Inferior parietal cortex (tissue), 1 donor: ENCODE measurements around the gene CCT5.
"Not testable (repeated sequence)": the region's sequence is repeated elsewhere in the genome, so short reads cannot be mapped to it uniquely, and the experiment has no call there.

Experiments
- DNase-seq: peaks from one replicate; pipeline ENCODE4 v3.0.0-alpha.2; 2016; ENCODE audit errors: extremely low spot score

CCT5 gene

DNA sequence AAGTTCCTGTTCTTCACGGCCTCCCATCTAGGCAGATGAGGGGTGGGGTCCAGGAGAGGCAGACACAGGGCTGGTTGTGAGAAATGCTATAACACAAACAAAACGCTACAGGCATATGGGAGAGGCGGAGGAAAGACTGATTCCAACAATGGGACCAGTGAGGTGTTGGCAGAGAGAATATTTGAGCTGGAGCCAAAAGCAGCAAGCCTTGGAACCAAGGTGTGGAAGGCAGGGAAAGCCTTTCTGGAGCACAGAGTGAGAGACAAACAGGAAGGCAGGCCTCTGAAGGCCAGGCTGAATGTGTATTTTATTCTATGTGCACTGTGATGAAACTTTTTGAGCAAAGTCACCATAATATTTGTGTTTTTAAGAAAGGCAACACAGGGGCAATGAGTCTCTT, 3.3 kb upstream of the CCT5 start:
- DNase-seq: no peak

DNA sequence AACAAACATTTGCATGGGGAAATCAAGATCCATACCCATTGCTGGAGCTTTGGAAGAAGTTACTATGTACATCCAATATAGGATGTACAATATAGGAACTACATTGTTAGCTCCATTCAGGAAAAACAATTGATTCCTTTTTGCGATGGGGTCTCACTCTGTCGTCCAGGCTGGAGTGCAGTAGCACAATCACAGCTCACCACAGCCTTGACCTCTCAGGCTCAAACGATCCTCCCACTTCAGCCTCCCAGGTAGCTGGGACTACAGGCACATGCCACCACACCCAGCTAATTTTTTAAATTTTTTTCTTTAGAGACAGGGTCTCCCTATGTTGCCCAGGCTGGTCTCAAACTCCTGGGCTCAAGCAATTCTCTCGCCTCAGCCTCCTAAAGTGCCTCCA, 2.9 kb upstream of the CCT5 start:
- not testable (repeated sequence) for DNase-seq

DNA sequence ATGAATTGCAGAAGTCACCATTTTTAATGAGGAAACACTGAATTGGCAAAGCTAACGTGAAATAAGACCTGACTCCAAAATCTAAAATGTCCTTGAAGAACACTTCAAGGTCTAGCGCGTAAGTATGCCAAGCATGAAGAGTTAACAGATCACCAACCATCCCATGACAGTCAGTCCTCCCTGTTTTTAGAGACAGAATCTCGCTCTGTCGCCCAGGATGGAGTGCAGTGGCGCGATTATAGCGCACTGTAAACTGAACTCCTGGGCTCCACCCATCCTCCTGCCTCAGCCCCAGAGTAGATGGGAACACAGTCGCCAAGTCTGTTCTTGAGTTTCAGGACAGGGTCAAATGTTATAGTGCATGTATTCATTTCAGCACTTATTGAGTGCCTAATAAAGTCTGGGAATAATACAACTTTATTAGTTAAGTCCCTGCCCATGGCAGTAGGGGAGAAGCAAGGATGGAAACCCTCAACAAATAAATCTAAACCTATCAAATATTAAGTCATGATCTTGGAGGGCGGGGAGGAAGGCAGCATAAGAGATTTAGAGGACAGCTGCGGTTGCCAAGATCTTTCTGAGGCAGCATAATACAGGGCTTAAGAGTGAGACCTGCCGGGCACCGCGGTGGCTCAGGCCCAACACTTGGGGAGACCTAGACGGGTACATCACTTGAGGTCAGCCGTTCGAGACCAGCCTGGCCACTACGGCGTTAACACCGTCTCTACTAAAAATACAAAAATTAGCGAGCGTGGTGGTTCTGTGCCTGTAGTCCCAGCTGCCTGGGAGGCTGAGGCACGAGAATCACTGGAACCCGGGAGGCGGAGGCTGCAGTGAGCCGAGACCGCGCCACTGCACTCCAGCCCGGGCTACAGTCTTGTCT, 1.5 kb upstream of the CCT5 start:
- no peak for DNase-seq

DNA sequence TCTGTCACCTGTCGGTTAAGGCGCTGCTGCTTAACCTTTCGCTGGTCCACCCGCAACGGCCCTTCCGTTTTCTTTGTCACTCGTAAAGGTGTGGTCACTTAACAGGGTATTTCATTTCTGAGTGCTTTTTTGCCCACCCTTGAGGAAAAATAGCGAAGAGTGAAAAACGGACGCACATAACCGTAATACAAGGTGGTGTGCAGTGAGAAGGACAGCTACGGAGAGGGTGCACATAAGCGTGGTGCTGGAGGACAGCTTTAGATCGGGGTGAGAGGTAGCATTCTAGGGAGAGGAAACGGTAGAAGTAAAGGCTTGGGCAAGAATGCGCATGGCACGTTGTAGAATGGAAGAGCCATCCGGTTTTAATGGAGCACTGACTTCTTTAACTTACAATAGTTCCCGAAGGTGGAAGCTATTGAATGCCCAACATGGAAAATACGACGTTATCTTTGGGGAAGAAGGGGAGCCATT, 761 bp downstream of the CCT5 start:
- no peak for DNase-seq

DNA sequence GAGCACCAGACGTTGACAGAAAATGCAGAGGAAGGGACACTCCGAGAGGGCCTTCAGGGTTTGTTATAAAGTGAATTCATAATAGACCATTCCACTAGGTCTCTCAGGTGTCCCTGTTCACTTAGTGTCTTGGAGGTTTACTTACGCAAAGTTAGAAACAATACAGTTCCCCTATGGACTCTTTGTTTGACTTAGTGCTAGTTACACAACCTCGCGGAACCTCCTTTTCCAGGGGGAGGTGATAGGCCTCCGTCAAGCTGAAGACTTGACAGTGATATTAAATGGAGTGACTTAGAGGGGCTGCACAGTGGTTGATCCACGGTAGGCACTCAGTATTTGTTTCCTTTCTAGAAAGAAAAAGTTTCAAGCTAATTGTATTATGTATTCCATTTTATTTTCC, 1.3 kb downstream of the CCT5 start:
- DNase-seq: no peak

DNA sequence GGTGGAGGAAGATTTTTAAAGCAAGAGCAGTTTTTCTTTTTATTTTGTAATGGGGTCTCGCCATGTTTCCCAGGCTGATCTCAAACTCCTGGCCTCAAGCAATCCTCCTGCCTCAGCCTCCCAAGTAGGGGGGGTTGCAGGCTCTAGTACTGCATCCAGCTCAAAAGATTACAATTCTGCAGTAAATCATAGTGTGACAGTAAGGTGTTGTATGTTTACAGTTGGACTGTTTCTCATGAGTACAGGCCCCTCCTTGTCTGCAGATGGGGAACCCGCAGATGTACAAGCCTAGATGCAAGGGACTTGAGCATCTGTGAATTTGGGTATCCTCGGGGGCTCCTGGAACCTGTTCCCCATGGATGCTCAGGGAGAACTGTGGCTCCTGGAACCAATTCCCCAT, 3.3 kb downstream of the CCT5 start:
- no peak for DNase-seq

DNA sequence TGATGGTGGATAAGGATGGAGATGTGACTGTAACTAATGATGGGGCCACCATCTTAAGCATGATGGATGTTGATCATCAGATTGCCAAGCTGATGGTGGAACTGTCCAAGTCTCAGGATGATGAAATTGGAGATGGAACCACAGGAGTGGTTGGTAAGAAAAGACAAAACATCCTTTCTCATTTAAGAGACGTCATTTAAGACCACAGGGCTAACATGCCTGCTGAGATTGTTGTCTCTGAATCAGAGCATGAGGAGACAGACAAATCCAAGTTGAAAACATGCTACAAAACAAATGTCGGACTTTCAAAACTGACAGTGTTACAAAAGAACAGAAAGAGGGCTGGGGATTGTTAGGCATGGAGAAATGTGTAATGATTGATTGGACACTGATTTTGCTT, 4.6 kb downstream of the CCT5 start:
- no peak for DNase-seq

DNA sequence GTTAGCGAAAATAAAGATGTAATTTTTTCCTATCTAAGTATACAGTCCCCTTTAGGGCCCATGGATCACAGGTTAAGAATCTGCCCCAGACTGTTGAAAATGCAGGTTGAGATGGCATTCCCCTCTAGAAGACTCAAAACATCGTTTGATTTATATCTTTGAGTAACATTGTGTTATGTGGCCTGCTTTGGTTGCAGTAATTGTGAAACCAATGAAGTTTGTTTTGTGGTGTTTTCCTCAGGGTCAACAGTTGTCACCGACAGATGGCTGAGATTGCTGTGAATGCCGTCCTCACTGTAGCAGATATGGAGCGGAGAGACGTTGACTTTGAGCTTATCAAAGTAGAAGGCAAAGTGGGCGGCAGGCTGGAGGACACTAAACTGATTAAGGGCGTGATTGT, 7.8 kb downstream of the CCT5 start:
- DNase-seq: no peak

DNA sequence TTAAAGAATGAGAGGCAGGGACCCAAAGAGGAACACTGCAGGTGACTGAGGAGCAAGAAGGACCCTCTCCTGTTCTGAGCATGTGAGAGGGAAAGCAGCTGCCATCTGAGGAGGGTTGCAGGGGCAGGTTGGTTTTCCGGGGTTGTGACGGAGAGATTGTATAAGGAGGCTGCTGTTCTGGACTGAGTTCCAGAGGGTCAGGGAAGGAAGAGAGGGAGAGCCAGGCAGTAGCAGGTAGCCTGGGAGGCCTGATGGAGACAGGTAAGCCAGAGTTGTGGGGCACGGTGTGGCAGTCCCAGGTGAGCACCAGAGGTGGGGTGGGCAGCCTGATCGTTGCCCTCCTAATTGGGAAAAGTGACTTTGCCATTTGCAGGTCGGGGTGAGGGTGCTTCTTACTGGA, 9.8 kb downstream of the CCT5 start:
- DNase-seq: no peak

DNA sequence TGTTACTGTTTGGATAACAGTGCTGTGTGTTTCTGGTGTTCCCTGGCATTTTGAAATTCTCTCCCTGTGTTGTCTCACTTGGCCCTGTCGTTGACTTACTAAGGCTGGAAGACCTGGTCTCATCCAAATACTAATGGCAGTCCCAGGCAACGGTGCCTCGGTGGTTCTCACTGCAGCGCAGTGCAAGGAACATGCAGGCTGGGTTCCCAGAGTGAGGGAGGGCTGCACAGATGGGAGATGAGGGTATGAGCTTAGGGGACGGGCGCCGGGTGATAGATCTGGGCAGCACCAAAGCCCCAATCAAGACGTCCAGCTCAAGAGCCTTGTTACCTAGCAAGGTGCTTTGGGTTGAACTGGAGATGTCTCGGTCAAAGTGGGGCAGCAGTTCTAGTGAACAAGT, 11.0 kb downstream of the CCT5 start:
- DNase-seq: no peak

DNA sequence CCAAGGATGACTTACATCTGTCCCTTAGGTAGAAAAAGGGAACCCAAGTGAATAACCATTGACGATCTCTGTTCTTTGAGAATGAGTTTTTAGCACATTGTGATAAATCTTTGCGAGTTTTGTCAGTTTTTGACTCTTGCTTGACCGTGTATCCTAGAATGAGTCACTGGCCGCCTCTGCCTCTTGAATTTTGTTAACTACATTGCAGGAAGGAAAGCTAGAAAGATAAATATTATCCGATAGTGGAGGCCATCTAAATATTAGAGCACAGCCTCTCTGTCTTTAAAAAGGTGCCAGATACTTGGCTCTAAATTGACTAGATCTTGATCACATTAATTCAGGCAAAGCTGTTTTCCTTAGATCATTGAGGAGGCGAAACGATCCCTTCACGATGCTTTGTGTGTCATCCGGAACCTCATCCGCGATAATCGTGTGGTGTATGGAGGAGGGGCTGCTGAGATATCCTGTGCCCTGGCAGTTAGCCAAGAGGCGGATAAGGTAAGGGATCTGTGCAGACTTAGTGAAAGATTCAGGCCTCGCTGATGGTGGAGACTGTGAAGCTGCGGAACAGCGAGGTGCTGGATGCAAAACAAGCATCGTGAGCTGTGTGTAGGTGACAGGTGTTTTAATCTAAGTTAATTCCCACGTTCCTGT, 12.2 kb downstream of the CCT5 start:
- DNase-seq: no peak

DNA sequence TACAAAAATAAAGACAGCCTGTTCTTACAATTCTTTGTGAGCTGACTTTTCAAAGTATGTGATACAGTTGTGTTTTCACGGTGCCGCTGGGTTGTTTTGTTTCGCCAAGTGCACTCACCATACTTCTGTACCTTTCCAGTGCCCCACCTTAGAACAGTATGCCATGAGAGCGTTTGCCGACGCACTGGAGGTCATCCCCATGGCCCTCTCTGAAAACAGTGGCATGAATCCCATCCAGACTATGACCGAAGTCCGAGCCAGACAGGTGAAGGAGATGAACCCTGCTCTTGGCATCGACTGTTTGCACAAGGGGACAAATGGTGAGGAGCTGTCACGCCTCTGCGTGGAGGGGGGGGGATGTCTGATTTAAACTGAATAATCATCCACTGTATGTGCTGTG, 12.9 kb downstream of the CCT5 start:
- no peak for DNase-seq

DNA sequence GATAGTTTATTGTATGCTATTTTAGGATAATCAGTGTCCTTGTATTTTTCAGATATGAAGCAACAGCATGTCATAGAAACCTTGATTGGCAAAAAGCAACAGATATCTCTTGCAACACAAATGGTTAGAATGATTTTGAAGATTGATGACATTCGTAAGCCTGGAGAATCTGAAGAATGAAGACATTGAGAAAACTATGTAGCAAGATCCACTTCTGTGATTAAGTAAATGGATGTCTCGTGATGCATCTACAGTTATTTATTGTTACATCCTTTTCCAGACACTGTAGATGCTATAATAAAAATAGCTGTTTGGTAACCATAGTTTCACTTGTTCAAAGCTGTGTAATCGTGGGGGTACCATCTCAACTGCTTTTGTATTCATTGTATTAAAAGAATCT, 14.5 kb downstream of the CCT5 start:
- no peak for DNase-seq

DNA sequence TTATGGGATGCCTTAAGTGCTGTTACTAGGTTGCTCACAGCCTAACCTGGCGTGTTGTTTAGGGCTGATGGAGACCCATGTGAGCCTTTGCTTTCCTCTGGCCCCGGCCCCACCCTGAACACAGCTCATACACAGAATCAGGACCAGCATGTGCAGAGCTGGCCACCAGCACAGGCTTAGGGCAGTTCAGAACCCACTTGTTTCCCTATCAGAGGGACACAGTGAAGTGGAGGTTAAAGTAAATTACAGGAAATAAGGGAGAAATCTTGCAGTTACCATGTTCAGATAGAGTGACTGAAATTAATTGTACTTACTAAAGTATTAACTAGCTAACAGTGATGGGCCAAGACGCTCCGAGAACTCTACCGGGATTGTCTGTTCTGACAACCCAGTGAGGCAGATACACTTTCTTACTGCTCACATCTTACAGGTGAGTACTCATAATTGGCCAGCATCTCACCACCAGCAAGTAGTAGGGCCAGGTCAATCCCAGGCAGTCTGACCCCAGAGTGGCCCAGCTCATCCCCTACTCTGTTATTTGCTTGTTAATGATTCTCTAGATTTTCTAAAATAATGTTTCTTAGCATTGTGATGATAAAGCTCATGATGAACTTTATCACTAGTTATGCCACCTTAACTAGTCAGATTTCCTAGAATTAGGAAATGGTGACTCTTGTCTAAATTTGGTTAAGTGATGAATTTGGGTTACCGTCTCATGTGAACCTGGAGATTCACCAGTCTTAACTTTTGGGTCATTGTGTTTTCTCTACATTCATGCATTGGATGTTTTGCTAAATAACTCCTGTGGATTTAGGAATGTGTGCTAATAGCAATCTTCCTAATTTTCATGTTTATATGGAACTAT, 15.4 kb downstream of the CCT5 start:
- DNase-seq: no peak

DNA sequence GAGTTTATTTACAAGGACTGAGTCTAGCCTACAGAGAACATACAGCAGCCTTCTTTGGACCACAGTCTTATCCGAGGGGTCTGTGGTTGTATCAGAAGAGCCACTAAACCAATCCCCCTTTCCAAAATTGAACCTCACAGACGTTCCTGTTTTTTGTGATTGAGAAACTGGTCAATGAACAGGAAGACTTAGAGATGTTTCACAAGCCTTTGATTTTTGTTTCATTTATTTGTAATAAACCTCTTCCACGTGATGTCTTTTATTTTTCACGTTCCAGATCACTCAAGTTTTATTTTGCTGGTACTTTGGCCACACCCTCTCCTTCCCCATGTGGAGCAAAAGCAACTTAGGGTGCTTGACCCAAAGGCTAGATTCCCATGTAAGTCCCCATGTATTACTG, 16.1 kb downstream of the CCT5 start:
- no peak for DNase-seq

DNA sequence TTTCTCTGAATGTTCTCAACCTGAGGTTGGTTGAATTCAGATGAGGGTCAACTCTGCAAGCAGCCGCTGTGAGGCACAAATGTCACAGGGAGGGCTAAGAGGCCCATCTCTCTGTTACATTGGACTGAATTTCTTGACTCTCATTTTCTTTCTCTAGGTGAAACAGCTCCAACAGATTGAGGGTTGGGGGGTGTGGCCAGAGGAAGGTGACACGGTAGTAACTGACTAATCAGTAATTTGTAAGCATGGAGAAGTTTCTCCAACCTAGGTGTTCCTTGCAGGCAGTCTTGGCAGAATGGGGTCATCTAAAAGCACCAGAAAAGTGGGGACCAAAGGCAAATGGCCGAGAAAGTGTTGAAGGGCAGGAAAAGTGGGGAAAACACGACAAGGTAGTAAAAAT, 16.8 kb downstream of the CCT5 start:
- no peak for DNase-seq

DNA sequence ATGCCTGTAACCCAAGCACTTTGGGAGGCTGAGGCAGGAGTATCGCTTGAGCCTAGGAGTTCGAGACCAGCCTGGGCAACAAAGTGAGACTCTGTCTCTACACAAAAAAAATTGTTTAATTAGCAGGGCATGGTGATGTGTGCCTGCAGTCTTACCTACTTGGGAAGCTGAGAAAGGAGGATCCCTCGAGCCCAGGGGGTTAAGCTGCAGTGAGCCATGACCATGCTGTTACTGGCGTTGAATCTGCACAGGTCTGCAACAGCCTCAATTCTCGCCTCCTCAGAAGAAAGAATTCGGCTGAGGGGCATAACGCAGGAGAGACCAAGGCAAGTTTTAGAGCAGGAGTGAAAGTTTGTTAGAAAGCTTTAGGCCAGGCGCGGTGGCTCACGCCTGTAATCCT, 18.0 kb downstream of the CCT5 start:
- no peak for DNase-seq

DNA sequence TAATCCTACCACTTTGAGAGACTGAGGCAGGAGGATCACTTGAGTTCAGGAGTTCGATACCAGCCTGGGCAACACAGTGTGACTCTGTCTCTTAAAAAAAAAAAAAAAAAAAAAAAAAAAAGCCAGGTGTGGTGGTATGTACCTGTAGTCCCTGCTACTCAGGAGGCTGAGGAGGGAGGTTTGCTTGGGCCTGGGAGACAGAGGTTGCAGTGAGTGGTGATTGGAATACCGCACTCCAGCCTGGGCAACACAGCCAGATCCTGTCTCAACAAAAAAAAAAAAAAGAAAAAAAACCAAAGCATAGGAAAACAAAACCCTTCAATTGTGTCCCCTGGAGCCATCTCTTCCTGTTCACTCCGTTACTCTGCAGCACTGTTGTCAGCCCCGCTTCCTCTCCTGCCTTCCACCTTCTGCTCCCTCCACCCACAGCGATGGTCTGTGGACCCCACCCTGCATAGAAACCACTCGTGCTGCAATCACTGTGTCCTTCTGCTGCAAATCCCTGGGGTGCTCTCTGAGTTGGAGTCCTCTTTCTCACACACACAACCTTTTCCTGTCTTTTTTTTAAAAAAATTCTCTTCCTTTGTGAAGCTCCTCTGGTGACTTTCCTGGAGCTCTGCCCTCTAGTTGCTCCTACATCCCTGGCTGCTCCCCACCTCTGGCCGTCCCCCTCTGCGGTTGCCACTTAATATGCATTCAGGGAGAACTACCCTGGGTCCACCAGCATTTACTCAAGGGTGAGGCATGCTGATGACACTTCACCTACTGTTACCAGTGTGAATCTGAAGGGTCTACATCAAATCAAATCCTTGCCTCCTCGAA, 22.2 kb downstream of the CCT5 start:
- no peak for DNase-seq

DNA sequence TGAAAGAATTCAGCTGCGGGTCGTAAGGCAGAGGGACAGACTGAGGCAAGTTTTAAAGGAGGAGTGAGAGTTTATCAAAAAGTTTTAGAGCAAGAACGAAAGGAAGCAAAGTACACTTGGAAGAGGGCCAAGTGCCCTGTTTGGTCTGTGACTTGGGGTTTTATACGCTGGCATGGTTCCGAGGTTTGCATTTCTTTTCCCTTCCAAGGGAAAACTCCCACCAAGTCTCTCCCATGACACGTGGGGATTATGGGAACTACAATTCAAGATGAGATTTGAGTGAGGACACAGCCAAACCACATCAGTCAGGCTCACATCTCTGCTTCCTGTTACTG, 22.8 kb downstream of the CCT5 start:
- DNase-seq: not testable (repeated sequence)

DNA sequence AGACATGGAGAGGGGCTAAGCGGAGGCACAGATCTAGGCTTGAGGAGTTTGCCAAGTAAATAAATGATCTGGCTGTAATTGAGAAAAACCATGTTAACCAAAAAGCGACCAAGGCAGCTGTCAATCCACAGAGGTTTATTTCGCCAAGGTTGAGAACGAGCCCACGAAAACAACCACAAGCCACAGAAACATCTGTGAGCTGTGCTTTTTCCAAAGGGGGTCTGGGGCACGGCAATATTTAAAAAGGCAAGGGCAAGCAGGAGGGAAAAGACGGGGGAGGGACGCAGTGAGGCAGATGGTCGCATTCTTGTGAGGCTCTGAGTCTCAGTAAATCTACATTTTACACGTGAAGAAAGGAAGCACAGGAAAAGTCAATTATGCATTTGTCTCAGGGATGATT, 25.4 kb downstream of the CCT5 start:
- no peak for DNase-seq

DNA sequence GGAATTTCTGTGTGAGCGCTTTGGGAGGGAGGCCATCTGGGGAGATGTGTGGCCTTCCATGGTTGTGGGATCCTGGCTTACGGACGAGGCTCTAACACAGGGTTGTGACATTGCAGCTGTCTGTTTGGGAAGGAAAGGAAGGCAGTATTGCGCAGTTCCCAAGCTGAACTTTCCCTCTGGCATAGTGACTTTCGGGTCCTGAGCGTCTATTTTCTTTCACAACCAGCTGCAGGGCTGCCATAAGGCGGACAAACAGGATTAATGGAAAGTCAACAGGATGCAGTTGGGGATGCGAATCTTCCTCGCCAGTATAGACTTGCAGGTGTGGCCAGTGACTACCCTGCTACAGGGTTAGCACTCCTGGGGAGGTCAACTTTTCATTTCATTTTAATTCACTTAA, 25.9 kb downstream of the CCT5 start:
- no peak for DNase-seq

DNA sequence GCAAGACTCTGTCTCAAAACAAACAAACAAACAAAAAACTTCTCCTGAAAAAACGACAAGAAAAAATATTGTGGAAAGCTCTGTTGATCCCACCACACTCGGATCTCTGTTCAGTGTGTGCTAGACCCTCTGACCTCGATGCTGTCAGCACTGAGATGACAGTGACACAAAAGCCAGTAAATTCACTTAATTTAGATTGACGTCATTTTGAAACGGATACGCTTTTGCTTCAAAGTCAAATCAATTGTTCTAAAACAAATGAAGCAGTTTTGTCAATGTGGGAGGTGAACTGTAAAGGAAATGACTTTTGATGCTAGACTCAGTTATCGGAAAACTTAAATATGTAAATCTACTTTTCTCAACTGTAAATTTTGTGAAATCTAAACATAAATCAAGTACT, 26.6 kb downstream of the CCT5 start:
- no peak for DNase-seq
